Keratinocyte (primary cell): ENCODE results near the gene IFT52. TPM values are rescaled to one million over a fixed set of nuclear protein-coding genes. Genes with fewer than 3 reads are reported as not detected.

Source experiments
- DNase-seq: peaks from one replicate; pipeline ENCODE4 v3.0.0-alpha.2; 2011; ENCODE audit warnings: low read depth, missing footprints, low spot score
- FAIRE-seq: peaks from 2 replicates; lab custom pipeline; 2011; peaks lifted over from hg19 to GRCh38; lab: Jason Lieb, UNC
- H2AFZ ChIP-seq: 2 replicates; pipeline ENCODE4 v1.6.0; 2012; ENCODE audit warnings: low read length, control low read depth, inconsistent platforms; ENCODE audit not compliant: control insufficient read depth
- H3K27ac ChIP-seq: 2 replicates; pipeline ENCODE4 v1.5.1; 2011; ENCODE audit warnings: low read length; ENCODE audit not compliant: control insufficient read depth, insufficient read depth
- H3K27me3 ChIP-seq: 3 replicates; pipeline ENCODE4 v1.6.0; 2011; ENCODE audit warnings: low read length; ENCODE audit not compliant: control insufficient read depth, insufficient read depth; ENCODE audit errors: extremely low read depth
- H3K36me3 ChIP-seq, 2 experiments: 2 replicates in 1 of 2; 3 replicates in 1 of 2; pipeline ENCODE4 v1.5.1; 2011; ENCODE audit warnings: low read length in 2 of 2, mild to moderate bottlenecking in 1 of 2; ENCODE audit not compliant: control insufficient read depth in 2 of 2, insufficient read depth in 2 of 2; ENCODE audit errors: extremely low read depth in 1 of 2
- H3K4me1 ChIP-seq: 3 replicates; pipeline ENCODE4 v1.5.1; 2011; ENCODE audit warnings: low read length; ENCODE audit not compliant: control insufficient read depth, insufficient read depth; ENCODE audit errors: extremely low read depth
- H3K4me2 ChIP-seq: 3 replicates; pipeline ENCODE4 v1.6.0; 2011; ENCODE audit warnings: low read depth, low read length; ENCODE audit not compliant: control insufficient read depth, insufficient read depth; ENCODE audit errors: extremely low read depth
- H3K4me3 ChIP-seq, 3 experiments: fragments of 200-600 bp in 1 of 3; sonication (generic) in 1 of 3; 2 replicates in 2 of 3; 3 replicates in 1 of 3; pipeline ENCODE4 v1.5.1; 2011 to 2016; ENCODE audit warnings: low read length in 3 of 3, mild to moderate bottlenecking in 3 of 3, control low read depth in 2 of 3, inconsistent platforms in 1 of 3, low read depth in 1 of 3, mixed read lengths in 1 of 3, mixed run types in 1 of 3, moderate library complexity in 1 of 3; ENCODE audit not compliant: control insufficient read depth in 2 of 3, insufficient read depth in 2 of 3; ENCODE audit errors: extremely low read depth in 1 of 3
- H3K79me2 ChIP-seq: 2 replicates; pipeline ENCODE4 v1.6.0; 2012; ENCODE audit warnings: low read length; ENCODE audit not compliant: control insufficient read depth, insufficient read depth
- H3K9ac ChIP-seq: 3 replicates; pipeline ENCODE4 v1.6.0; 2011; ENCODE audit warnings: low read length; ENCODE audit not compliant: control insufficient read depth, insufficient read depth; ENCODE audit errors: extremely low read depth
- H3K9me1 ChIP-seq: 3 replicates; pipeline ENCODE4 v1.6.0; 2011; ENCODE audit warnings: low read length; ENCODE audit not compliant: control insufficient read depth, insufficient read depth; ENCODE audit errors: extremely low read depth
- H3K9me3 ChIP-seq: 2 replicates; pipeline ENCODE4 v1.5.1; 2012; ENCODE audit warnings: low read depth, low read length; ENCODE audit not compliant: control insufficient read depth
- H4K20me1 ChIP-seq: 3 replicates; pipeline ENCODE4 v1.6.0; 2011; ENCODE audit warnings: low read length; ENCODE audit not compliant: control insufficient read depth, insufficient read depth; ENCODE audit errors: extremely low read depth
- CTCF ChIP-seq, 3 experiments: IDR thresholded peaks in 1 of 3; conservative IDR thresholded peaks in 1 of 3; optimal IDR thresholded peaks in 1 of 3; 2 replicates in 2 of 3; 3 replicates in 1 of 3; pipeline versions ENCODE3 to v1.5.1; 2011; ENCODE audit warnings: low read length in 3 of 3, mild to moderate bottlenecking in 3 of 3, moderate library complexity in 2 of 3, control low read depth in 1 of 3, inconsistent platforms in 1 of 3; ENCODE audit not compliant: insufficient read depth in 2 of 3; ENCODE audit errors: extremely low read depth in 1 of 3
- EZH2 ChIP-seq: IDR thresholded peaks from one replicate; pipeline ENCODE4 v1.6.1; 2012; ENCODE audit warnings: inconsistent platforms, mild to moderate bottlenecking, low read length, moderate library complexity
- dilution Hi-C: fragments of 300-500 bp; cut with MboI; formaldehyde crosslinking; loops from one replicate; pipeline ENCODE4 v1.7.0; 2020; ENCODE audit warnings: low sequenced_read_pairs; ENCODE audit not compliant: extremely low pct_ligation_motif_present
- polyA plus RNA-seq, 5 experiments: library from polyadenylated mRNA; depleted of rRNA in 3 of 5; stranded (reverse) in 3 of 5; stranded (forward) in 1 of 5; unstranded in 1 of 5; fragments of >200 nt; gene quantifications; 1 replicate in 1 of 5; 2 replicates in 3 of 5; 3 replicates in 1 of 5; pipeline versions ENCODE4 v1.2.1 to v1.2.3, GENCODE V29; 2011 to 2012; ENCODE audit warnings: missing spikeins in 2 of 5, low read depth in 1 of 5, low replicate concordance in 1 of 5

IFT52 gene
- polyA plus RNA-seq, 1 donor (not counting 4 experiments of a cell fraction or from before 2014, with no cell fraction given): 22.8 TPM

- Histone ChIP-seq H3K79me2 (peaks cover 2% of the 10 kb centered on the region), H3K9me3 (no peaks in the 10 kb centered on the region), H3K36me3 (peaks cover 0 to 6% of the 10 kb centered on the region in 2 experiments), H3K4me2 (no peak overlapping the region), H4K20me1 (no peaks in the 10 kb centered on the region), H2AFZ (no peak overlapping the region), H3K4me1 (no peaks in the 10 kb centered on the region), H3K27ac (no peak overlapping the region), H3K9me1 (no peaks in the 10 kb centered on the region), H3K4me3 (no peak overlapping the region), H3K27me3 (no peaks in the 10 kb centered on the region), H3K9ac (no peak overlapping the region)
- dilution Hi-C loops: no loop called here
- no peak for TF ChIP-seq CTCF (optimal IDR thresholded peaks at IDR 0.05 in 1 of 3, IDR thresholded peaks at IDR 0.05 in 1 of 3, conservative IDR thresholded peaks at IDR 0.05 in 1 of 3; ENCODE audit: extremely low read depth in 1 of 3, insufficient read depth in 2 of 3, low read length in 3 of 3)
- TF ChIP-seq EZH2: no peak
- DNase-seq (no peak), FAIRE-seq (no peak)
These were observed 90.2 kb downstream of the IFT52 start for GRCh38 chr20:43680981-43681380.

GRCh38 chr20:43681468-43681942 lies 90.8 kb downstream of the IFT52 start:
- no peaks in the 10 kb centered on the region for H3K9me1 ChIP-seq
- no peaks in the 10 kb centered on the region for H4K20me1 ChIP-seq
- FAIRE-seq (no peak), DNase-seq (no peak)
- H3K27ac ChIP-seq: no peak overlapping the region
- H3K9ac ChIP-seq: no peak overlapping the region
- H3K4me1 ChIP-seq: no peaks in the 10 kb centered on the region
- H3K27me3 ChIP-seq: no peaks in the 10 kb centered on the region
- H2AFZ ChIP-seq: no peak overlapping the region
- H3K9me3 ChIP-seq: no peaks in the 10 kb centered on the region
- H3K4me2 ChIP-seq: no peak overlapping the region
- TF ChIP-seq EZH2 (no peak), CTCF (optimal IDR thresholded peaks at IDR 0.05 in 1 of 3, IDR thresholded peaks at IDR 0.05 in 1 of 3, conservative IDR thresholded peaks at IDR 0.05 in 1 of 3; ENCODE audit: extremely low read depth in 1 of 3, insufficient read depth in 2 of 3, low read length in 3 of 3) (no peak)
- dilution Hi-C loops: no loop called here
- peaks cover 0 to 6% of the 10 kb centered on the region in 2 experiments for H3K36me3 ChIP-seq
- H3K4me3 ChIP-seq: no peak overlapping the region
- H3K79me2 ChIP-seq: peaks cover 2% of the 10 kb centered on the region
